SK-N-SH treated with all-trans-retinoic acid at 6 μM for 48 hours (cell line): ENCODE measurements around the gene ELP4.

Experiments used
- ATAC-seq: fragments of 200-7000 bp; cut with Tn5 transposase; 3 replicates; pipeline ENCODE4 v1.9.1; 2020; ENCODE audit warnings: mild to moderate bottlenecking, moderate library complexity
- ARNTL ChIP-seq: fragments of 450-650 bp; formaldehyde crosslinking; IDR thresholded peaks from 2 replicates; pipeline ENCODE4 v1.5.0; 2020; ENCODE audit warnings: low read depth, mild to moderate bottlenecking, moderate library complexity, borderline replicate concordance
- BACH2 ChIP-seq: fragments of 250-450 bp; sonication (Bioruptor Pico); IDR thresholded peaks from 2 replicates; pipeline ENCODE4 v1.9.0; 2021; ENCODE audit warnings: mild to moderate bottlenecking, borderline replicate concordance
- CSRNP3 ChIP-seq: fragments of 250-450 bp; sonication (Bioruptor Pico); IDR thresholded peaks from 2 replicates; pipeline ENCODE4 v1.5.1; 2021; ENCODE audit warnings: mild to moderate bottlenecking, moderate library complexity
- GLIS3 ChIP-seq: fragments of 250-450 bp; sonication (Bioruptor Pico); IDR thresholded peaks from 2 replicates; pipeline ENCODE4 v1.5.0; 2020; ENCODE audit warnings: mild to moderate bottlenecking, moderate library complexity
- ISL1 ChIP-seq: fragments of 250-450 bp; sonication (Bioruptor Pico); IDR thresholded peaks from 2 replicates; pipeline ENCODE4 v2.1.2; 2022; ENCODE audit warnings: mild to moderate bottlenecking, moderate library complexity
- OSR1 ChIP-seq: fragments of 250-450 bp; sonication (Bioruptor Pico); IDR thresholded peaks from 2 replicates; pipeline ENCODE4 v1.8.0; 2022; ENCODE audit warnings: moderate library complexity, mild to moderate bottlenecking, inconsistent platforms
- PATZ1 ChIP-seq: fragments of 250-450 bp; sonication (Bioruptor Pico); IDR thresholded peaks from 2 replicates; pipeline ENCODE4 v1.8.0; 2020; ENCODE audit warnings: mild to moderate bottlenecking, moderate library complexity, borderline replicate concordance
- PPARA ChIP-seq: fragments of 250-450 bp; sonication (Bioruptor Pico); IDR thresholded peaks from 2 replicates; pipeline ENCODE4 v1.5.0; 2020; ENCODE audit warnings: mild to moderate bottlenecking, borderline replicate concordance
- RARB ChIP-seq: fragments of 250-450 bp; sonication (Bioruptor Pico); IDR thresholded peaks from 2 replicates; pipeline ENCODE4 v1.8.0; 2021; ENCODE audit warnings: mild to moderate bottlenecking, moderate library complexity
- SNAI2 ChIP-seq: fragments of 250-450 bp; sonication (Bioruptor Pico); IDR thresholded peaks from 2 replicates; pipeline ENCODE4 v1.5.0; 2020; ENCODE audit warnings: mild to moderate bottlenecking, moderate library complexity
- TCF4 ChIP-seq: fragments of 250-450 bp; sonication (Bioruptor Pico); IDR thresholded peaks from 2 replicates; pipeline ENCODE4 v1.8.0; 2021; ENCODE audit warnings: mild to moderate bottlenecking, moderate library complexity, borderline replicate concordance
- TOX ChIP-seq: fragments of 250-450 bp; sonication (Bioruptor Pico); IDR thresholded peaks from 2 replicates; pipeline ENCODE4 v1.8.0; 2021; ENCODE audit warnings: mild to moderate bottlenecking, moderate library complexity, borderline replicate concordance
- TSHZ2 ChIP-seq: fragments of 250-450 bp; sonication (Bioruptor Pico); IDR thresholded peaks from 2 replicates; pipeline ENCODE4 v1.5.0; 2020; ENCODE audit warnings: mild to moderate bottlenecking, moderate library complexity
- ZC3H10 ChIP-seq: fragments of 250-450 bp; sonication (Bioruptor Pico); IDR thresholded peaks from 2 replicates; pipeline ENCODE4 v1.5.1; 2021; ENCODE audit warnings: mild to moderate bottlenecking, moderate library complexity
- ZFP3 ChIP-seq: fragments of 250-450 bp; sonication (Bioruptor Pico); IDR thresholded peaks from 2 replicates; pipeline ENCODE4 v1.5.0; 2020; ENCODE audit warnings: mild to moderate bottlenecking, moderate library complexity
- ZFP30 ChIP-seq: fragments of 450-650 bp; formaldehyde crosslinking; IDR thresholded peaks from 2 replicates; pipeline ENCODE4 v1.5.0; 2022; ENCODE audit warnings: mild to moderate bottlenecking, moderate library complexity
- ZNF70 ChIP-seq: fragments of 450-650 bp; formaldehyde crosslinking; IDR thresholded peaks from 2 replicates; pipeline ENCODE4 v1.5.0; 2020; ENCODE audit warnings: mild to moderate bottlenecking, moderate library complexity
- ZNF8 ChIP-seq: fragments of 450-650 bp; formaldehyde crosslinking; IDR thresholded peaks from 2 replicates; pipeline ENCODE4 v1.5.0; 2020; ENCODE audit warnings: mild to moderate bottlenecking, moderate library complexity
- TF ChIP-seq, protein P1 (sequence below): fragments of 250-450 bp; sonication (Bioruptor Pico); IDR thresholded peaks from 2 replicates; pipeline ENCODE4 v1.5.1; 2020; ENCODE audit warnings: low read depth, mild to moderate bottlenecking, moderate library complexity

The ELP4 gene

GRCh38 chr11:31607914-31608313, 98.3 kb downstream of the ELP4 start:
- no peak for TF ChIP-seq CSRNP3 (CRISPR knock-in tag)
- TF ChIP-seq ZFP3 (CRISPR knock-in tag), result no peak
- TF ChIP-seq OSR1 (CRISPR knock-in tag), result no peak
- TF ChIP-seq, protein P1, sequence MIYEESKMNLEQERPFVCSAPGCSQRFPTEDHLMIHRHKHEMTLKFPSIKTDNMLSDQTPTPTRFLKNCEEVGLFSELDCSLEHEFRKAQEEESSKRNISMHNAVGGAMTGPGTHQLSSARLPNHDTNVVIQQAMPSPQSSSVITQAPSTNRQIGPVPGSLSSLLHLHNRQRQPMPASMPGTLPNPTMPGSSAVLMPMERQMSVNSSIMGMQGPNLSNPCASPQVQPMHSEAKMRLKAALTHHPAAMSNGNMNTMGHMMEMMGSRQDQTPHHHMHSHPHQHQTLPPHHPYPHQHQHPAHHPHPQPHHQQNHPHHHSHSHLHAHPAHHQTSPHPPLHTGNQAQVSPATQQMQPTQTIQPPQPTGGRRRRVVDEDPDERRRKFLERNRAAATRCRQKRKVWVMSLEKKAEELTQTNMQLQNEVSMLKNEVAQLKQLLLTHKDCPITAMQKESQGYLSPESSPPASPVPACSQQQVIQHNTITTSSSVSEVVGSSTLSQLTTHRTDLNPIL (CRISPR knock-in tag), result no peak
- TF ChIP-seq ARNTL (CRISPR knock-in tag), result no peak
- no peak for TF ChIP-seq TSHZ2 (CRISPR knock-in tag)
- TF ChIP-seq ISL1 (CRISPR knock-in tag), result no peak
- no peak for TF ChIP-seq GLIS3
- no peak for TF ChIP-seq PATZ1
- TF ChIP-seq RARB (CRISPR knock-in tag), result no peak
- no peak for ATAC-seq

DNA sequence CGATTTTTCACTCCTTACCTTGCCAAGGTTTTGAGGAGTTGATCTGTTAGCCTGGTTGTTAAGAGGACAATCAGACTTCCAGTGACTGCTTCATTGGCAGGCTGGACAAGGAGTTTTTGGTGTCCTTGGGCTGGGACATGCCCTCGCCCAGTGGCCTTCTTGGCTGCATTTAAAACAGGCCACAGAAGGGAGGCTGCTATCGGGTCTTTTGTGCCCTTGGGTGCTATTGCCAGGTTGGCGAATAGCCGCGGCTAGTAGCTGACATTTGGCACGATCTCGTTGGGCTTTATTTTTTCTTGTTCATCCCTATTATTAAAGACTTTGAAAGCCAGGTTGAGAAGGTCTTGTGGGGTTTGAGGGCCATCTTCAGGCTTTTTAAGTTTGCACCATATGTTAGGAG, 99.4 kb downstream of the ELP4 start:
- ATAC-seq, result no peak
- TF ChIP-seq TOX (no peak), CSRNP3 (CRISPR knock-in tag) (no peak), GLIS3 (no peak), TSHZ2 (CRISPR knock-in tag) (no peak), OSR1 (CRISPR knock-in tag) (no peak), ZNF8 (CRISPR knock-in tag) (no peak)

DNA sequence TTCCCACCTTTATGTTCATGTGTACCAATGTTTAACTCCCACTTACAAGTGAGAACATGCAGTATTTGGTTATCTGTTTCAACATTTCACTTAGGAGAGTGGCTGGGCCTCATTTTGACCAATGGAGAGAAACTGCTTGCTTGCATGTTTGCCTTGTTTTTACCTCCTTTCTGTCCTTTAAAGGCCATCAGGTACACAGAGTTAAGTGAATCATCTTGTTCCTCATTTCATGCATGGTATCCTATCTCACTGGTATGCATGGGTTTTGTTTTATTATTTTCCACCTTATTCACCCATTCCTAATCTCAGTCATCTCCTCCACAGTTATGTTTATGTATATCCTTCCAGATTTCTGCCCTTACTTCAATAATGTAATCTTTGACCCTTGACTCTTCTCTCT, 101.0 kb downstream of the ELP4 start:
- ATAC-seq, result no peak
- no peak for TF ChIP-seq BACH2
- no peak for TF ChIP-seq RARB (CRISPR knock-in tag)

GRCh38 chr11:31617246-31617645, 107.7 kb downstream of the ELP4 start:
- TF ChIP-seq RARB (CRISPR knock-in tag) (no peak), TOX (no peak), ZNF70 (CRISPR knock-in tag) (no peak), GLIS3 (no peak), BACH2 (no peak), ZC3H10 (CRISPR knock-in tag) (no peak), ZNF8 (CRISPR knock-in tag) (no peak), SNAI2 (no peak), PPARA (CRISPR knock-in tag) (no peak), ZFP3 (CRISPR knock-in tag) (no peak), TCF4 (CRISPR knock-in tag) (no peak), ZFP30 (CRISPR knock-in tag) (no peak)
- TF ChIP-seq, protein P1 (CRISPR knock-in tag), result no peak
- ATAC-seq, result no peak
